Omental fat pad (tissue), 4 donors: ENCODE measurements around the gene PPP1R27. TPM values are rescaled to one million over a fixed set of nuclear protein-coding genes. Genes with fewer than 3 reads are reported as not detected.

Source experiments
- ATAC-seq: fragments of 150-250 bp; one replicate; pipeline ENCODE4 v1.9.1; 2016; ENCODE audit warnings: mild to moderate bottlenecking, moderate library complexity; ENCODE audit not compliant: low FRiP score
- DNase-seq: peaks from one replicate; pipeline ENCODE4 v3.0.0-alpha.2; 2019; ENCODE audit warnings: low spot score
- total RNA-seq, 4 donors: library from RNA; depleted of rRNA; stranded (reverse); fragments of >200 nt; gene quantifications; one replicate each; pipeline ENCODE4 v1.1.0, GENCODE V29; 2016
- TF ChIP-seq, protein P1 (sequence below), 3 donors: fragments of 450-650 bp; IDR thresholded peaks; one replicate each; pipeline ENCODE4 v1.5.1; 2016 to 2017; ENCODE audit warnings: antibody characterized with exemption in 3 of 3, mild to moderate bottlenecking in 3 of 3, moderate library complexity in 2 of 3

Gene PPP1R27
- total RNA-seq, 4 donors from 2014 or later, result 0.65 TPM; not detected in 3

DNA sequence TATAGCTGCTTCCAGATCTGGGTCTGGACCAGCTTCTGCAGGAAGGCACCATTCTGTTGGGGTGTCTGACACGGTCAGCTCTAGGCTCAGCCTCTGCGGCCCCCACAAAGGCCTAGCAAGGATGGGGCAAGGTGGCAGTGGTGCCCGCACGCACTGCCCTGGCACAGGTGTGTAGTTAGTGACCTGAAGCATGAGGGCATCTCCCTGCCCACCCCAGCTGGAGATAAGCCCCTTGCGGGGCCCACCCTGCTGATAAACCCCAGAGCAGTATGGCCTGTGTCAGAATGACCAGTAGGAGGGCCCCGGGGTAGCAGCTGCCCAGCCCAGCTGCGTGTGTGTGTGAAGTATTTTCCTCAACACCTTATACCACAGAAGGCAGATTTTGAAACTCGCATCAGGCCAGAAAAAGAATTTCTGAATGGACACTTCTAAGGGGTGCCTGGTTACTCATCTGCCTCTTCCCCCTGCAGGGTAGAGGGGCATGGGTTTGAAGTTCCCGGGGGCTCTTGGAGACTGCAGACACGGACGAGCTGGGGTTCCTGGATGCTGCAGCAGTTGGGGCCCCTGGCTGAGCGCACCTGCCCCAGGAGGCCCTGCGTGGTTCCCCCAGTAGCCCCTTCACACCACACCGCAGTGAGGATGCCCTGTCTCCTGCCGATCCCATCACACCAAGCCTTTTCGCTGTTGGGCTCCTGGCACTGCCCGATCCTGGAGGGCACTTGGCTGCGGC is 31.8 kb upstream of the PPP1R27 start:
- DNase-seq (no peak), ATAC-seq (no peak)
- TF ChIP-seq, protein P1, sequence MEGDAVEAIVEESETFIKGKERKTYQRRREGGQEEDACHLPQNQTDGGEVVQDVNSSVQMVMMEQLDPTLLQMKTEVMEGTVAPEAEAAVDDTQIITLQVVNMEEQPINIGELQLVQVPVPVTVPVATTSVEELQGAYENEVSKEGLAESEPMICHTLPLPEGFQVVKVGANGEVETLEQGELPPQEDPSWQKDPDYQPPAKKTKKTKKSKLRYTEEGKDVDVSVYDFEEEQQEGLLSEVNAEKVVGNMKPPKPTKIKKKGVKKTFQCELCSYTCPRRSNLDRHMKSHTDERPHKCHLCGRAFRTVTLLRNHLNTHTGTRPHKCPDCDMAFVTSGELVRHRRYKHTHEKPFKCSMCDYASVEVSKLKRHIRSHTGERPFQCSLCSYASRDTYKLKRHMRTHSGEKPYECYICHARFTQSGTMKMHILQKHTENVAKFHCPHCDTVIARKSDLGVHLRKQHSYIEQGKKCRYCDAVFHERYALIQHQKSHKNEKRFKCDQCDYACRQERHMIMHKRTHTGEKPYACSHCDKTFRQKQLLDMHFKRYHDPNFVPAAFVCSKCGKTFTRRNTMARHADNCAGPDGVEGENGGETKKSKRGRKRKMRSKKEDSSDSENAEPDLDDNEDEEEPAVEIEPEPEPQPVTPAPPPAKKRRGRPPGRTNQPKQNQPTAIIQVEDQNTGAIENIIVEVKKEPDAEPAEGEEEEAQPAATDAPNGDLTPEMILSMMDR (IDR thresholded peaks at IDR 0.05), result no peak

DNA sequence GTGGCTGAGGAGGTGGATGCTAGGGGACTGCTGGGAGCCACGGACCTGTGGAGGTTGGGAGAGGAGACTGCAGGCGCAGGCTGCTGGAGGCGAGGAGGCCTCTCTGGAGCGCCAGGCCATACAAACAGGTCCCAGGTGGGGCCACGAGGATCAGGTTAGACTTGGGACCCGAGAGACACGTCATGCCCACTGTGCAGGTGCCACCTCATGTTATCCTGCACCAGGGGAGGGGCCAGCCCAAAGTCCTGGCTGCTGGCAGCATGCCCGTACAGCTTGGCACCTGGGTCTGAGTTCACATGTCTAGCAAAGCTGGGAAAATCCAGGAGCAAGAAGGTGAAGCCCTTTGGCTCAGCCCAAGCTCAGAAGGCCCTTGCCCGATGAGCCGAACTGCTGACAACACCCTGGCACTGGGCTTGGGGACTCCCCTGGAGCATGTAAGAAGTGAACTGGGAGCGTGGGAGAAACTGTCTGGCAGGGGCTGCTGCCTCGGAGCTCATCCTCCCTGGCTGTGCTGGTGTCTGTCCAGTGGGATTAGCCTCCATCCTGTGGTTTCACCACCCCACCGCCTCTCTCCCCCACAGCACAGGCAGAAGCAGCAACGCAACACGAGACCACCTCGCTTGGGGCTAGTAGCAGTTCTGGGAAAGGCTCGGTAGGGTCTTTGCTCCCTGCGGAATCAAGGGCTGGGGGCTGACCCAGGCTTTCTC is 31.0 kb upstream of the PPP1R27 start:
- ATAC-seq (peak; percentile 26), DNase-seq (no peak)
- TF ChIP-seq, protein P1 (IDR thresholded peaks at IDR 0.05), result no peak

DNA sequence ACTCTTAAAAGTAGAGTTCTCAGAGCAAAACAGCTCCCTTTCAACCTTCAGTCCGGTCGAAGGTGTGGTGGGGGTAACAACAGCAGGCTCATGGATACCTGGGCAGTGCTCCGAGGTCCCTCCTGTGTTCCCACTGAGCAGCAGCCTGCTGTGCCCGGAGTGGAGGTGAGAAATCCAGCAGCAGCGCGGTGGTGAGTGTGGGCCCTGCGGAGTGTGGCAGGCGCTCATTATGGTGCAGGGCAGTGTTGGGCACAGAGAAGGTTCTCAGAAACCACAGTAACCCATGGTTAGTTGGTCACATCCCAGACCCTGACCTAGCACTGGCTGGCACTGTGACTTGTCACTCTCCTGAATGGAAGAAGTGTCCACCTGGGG is 30.5 kb upstream of the PPP1R27 start:
- DNase-seq (no peak), ATAC-seq (no peak)
- TF ChIP-seq, protein P1 (IDR thresholded peaks at IDR 0.05), result no peak

DNA sequence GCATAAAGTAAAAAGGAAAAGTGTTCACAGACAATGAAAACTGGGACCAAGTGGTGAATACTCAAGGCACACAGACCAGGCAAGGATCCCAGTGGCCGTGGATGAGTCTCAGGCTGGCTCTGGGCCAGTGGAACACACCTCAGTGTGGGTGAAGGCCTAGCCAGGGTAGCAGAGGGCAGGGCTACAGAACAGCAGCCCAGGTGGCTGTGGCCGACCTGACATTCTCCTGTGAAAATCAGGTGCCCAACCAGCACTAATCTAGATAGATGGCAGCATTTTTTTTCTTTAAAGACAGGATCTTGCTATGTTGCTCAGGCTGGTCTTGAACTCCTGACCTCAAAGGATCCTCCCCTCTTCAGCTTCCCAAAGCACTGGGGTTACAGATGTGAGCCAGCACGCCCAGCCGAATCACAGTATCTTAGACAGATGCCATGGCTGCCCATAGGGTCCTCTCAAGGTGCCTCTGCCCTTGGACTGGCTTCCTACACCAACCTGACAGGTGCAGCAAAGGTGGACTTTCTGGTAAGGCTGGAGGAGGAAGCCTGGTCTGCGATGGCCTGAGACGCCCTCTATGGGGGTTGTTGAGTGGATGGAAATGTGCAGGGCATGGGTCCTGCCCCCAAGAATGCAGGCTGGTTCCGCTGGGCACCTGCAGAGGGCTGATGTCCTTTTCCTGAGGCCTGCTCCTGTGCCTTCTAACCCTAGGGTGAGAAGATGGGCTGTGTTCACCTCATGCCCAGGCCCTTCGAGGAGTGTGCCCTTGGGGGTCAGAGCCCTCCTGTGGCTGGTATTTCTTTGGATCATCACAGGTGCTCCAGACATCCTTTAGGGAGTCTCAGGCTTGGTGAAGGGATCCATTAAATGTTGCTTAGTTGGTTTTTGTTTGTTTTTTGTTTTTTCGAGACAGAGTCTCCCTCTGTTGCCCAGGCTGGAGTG is 29.3 kb upstream of the PPP1R27 start:
- DNase-seq (no peak), ATAC-seq (no peak)
- TF ChIP-seq, protein P1 (IDR thresholded peaks at IDR 0.05), result no peak

DNA sequence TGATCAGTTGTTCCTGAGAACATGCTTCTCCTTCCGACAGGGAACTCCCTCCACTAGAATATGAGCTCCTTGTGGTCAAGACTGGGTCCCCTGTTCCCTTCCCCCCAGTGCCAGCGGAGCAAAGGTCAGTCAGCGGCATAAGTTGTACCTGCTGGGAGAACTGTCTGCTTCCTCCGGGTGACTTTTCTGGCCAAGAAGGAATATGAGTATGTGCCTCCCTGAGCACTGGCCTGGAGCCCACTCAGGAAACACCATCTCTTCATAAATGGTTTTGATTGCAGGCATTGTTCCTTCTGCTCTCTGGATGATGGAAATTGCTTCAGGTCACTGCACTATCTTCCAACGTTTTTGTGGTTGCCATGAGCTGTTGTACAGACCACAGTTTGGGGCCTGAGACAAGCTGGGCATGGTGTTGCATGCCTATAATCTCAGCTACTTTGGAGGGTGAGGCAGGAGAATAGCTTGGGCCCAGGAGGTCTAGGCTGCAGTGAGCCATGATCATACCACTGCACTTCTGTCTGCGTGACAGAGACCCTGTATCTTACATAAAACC is 28.3 kb upstream of the PPP1R27 start:
- ATAC-seq (no peak), DNase-seq (no peak)
- TF ChIP-seq, protein P1 (IDR thresholded peaks at IDR 0.05), result no peak

DNA sequence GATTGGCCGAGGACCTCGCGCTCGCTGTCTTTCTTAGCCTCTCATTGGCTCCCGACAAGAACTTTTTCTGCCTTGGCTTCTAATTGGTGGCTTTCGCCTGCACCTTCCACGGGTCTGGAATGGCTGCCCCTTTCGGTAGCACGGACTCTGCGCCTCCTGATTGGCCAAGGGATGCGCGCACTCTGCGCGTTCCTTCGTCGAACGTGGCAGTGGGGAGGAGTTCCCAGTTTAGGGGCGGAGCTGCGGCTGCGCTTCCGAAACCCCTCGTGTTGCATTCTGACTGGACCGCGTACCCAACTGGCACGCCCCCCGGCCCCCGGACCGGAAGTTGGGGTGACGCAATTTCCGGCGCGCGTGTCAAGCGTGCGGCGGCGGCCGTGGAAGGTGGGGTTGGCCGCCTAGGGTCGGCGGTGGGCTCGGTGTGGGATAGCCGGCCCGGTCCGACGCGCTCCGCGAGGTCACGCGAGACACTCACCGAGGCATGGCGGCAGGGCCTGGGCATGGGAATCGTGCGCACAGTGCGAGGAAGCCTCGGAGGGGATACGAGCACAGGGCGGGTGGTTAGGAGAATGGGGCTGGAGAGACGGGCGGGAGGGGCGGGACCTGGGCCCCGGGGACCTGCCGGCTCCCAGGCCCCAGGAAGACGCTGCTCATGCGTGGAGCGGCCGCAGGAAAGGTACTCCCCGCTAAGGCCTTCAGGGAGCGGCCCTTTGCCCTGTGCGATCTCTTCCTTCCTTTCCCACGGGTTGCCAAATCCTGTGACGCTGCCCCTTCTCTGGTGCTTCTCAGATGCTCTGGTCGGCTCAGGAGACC is 26.1 kb upstream of the PPP1R27 start:
- ATAC-seq, result peak; percentile 95
- TF ChIP-seq, protein P1 (IDR thresholded peaks at IDR 0.05), result no peak
- peak; percentile 98 for DNase-seq
